Measurements from ENCODE around the gene SHMT2.

SHMT2 gene

DNA sequence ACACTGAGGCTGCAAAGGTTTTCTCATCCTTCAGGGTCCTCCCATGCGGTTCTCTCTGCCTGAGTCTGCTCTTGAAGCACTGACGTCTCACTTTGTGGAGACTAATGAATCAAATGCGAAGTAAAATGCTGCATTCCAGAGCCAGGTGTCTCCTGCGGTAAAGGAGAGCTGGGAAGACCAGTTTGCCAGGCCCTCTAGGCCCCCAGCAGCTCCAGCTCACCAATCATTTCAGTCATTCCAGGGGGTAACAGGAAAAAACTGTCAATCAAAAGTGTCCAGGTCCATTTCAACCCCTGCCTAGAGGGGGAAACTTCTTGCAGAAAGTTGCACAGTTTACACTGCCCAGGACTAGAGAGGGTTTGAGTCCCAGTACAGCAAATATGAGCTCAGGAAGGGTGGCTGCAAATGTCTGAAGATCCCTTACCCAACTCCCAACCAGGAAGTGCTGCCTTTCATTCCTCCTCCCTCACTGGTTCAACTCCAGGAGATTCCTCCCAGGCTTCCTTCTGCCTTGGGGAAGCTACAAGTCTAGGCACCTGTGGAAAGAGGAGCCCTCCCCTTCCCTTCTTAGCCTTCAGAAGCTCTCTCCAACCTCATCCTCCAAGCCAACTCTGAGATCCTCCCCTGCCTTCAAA, 15.6 kb upstream of the SHMT2 start:
- DNase-seq (ENCODE audit: low read depth, low spot score), result no peak

DNA sequence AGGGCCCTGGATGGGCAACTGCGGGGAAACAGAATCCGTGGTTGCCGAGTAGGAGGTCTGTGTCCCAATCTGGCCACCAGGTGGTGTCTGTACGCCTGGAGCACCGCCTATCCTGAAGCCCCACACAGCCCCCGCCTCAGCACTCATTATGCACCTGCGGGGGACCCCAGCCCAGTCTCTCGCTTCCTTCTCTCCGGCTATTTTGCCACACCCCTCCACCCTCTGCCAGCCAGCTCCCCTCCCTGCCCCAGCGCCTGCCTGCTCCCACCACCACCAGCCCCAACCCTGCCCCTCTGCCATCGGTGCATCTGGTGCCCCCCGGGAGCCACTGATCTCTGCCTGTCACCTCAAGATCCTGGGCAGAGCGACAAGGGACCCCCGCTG, 15.1 kb upstream of the SHMT2 start:
- DNase-seq (ENCODE audit: low read depth, low spot score), result no peak

DNA sequence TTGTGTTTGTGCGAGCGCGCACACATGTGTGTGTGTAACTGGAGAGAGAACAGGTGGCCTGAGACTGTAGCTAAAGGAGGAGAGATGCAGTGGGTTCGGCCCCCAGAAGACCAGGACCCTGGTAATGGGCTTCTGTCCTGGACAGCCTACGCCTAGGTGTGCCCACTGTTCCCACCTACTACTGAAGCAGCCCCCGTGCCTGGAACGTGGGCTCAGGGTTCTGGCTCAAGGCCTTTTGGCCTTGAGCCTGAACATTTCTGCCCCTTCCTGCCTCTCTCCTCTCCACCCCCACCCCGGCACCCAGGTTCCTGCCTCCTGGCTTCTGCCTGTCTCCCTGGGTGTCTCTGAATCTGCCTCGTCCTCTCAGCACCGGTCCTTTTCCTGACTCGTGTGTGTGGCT, 14.4 kb upstream of the SHMT2 start:
- DNase-seq (ENCODE audit: low read depth, low spot score), result no peak

DNA sequence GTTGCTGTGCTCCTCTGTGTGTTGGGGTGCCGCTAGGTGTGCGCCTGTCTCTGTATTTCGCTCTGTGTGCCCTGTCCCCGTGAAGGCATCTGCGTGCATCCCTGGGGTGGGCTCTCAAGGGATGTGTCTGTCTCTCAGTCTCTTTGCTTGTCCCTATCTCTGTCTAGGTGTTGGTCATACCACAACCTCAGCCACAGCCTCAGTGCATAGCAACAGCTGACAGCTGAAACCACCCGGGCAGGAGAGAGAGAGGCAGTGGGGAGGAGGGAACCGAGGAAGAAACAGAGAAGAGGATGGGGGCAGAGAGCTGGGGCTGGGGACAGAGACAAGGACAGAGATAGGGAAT, 13.9 kb upstream of the SHMT2 start:
- DNase-seq (ENCODE audit: low read depth, low spot score), result no peak

DNA sequence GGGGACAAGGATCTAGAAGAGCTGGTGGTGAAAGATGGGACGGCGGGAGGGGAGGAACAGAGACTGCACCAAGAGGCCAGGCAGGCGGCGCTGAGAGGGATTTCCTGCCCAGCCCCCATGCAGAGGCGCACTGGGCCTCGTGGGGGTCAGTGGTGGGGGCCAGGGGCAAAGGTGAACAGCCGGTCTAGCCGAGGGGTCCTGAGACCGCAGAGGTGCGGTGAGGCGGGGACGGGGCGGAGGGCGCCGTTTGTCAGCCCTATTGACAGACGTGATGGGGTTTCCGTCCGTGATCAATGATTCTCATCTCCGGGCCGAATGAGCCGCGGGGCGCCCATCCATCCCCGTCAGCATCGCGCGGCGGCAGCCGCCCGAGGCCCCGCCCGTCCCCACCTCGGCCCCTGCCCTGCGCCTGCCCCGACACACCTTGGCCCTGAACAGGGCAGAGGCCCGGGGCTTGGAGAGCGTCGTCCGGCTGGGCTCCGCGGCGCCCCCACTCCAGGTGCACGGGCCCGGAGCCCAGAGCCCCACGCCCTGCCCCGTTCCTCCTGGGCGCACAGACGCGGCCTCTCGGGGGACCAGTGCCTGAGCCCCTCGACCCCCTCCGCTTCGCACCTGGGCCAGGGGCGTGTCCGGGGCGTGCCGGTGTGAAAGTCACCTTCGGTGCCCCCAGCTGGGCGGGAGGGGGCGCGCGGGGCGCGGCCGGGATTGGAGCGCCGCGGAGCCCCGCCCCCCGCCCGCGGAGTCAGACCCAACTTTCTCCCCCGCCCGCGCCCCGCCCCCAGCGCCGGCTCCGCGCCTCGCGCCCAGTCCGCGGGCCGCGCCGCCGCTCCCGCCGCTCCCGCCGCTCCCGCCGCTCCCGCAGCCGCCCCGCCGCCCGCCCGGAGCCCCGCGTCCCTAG, 13.2 kb upstream of the SHMT2 start, which contains the start of gene NXPH4:
Gene NXPH4 (plus strand): TSS at position 781 of the 898 bp plus-strand sequence. CDS start 176 bp downstream, outside the sequence.
- DNase-seq (ENCODE audit: low read depth, low spot score), result no peak

DNA sequence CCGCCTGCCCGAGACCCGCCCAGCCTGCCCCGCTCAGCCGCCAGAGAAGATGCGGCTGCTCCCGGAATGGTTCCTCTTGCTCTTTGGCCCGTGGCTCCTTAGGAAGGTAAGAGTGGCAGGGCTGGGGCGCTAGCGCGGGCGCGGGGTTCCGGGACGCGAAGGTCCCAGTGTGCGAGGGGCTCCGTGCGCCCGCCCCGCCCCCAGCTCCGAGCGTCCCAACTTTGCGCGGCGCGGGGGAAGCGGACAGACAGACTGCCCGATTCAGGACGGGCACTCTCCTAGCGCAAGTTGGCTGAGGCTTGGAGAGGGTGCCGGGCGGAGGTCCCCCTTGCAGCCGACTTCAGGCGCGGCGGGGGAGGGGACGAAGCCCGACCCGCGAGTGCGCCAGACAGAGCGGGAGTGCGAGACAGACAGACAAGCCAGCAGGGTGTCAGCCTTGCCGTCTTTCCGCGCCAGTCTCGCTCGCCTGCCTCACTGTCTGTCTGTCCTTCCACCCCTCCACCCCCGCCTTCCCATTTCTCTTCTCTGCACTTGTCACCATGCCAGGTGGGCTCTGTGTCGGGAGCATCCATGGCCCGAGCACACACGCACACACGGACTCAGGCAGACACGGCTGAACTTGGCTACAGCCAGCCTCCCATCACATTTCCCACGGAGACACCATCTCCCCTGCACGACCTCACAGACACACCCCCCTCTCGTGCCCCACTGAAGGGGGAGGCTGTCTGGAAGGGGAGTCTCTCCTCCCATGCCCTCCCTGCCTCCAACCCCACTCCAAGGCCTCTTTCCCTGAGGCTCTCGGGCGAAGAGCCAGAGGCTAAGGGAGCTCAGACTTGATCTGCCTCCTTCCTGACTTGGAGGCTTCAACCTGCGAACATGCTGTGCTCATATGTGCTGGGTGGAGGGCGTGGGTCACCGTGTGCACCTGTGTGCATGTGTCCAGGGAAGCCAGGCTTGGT, 12.3 kb upstream of the SHMT2 start:
- DNase-seq (ENCODE audit: low read depth, low spot score), result no peak

DNA sequence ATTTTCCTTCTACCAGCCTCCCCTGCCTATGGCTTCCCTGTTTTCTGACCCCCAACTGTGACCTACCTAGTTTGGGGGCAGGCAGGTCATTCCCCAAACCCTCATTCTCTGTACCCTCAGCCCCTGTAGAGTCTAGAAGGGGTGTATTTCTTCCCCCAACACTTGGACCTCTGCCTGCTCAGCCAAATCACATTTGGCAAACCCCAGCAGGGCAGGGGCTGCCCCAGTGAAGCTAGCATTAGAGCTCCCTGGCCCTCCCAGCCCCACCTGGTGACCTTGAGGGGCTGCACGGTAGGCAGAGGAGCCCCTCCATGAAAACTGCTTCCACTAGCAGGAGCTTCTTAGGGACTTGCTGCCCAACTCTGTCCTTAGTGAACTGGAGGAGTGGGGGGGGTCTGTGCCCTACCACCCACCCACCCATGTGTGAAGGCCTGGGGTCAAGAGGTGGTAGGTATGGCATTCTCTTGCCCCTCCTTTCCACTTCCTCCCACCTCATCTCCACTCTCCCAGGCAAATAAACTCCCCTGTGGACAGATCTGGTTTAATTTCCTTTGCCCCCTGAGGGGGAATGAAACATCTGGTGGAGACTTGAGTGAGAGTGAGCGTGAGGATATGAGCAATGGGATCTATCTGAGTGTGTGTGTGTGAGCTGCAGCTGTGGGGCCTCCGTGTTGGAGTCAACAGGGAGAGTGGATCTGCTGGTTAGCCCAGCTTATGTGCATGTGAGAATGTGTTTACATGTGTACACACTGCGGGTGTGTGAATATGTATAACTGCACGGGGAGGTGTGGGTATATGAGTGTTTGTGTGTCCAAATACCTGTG, 11.3 kb upstream of the SHMT2 start:
- DNase-seq (ENCODE audit: low read depth, low spot score), result no peak

DNA sequence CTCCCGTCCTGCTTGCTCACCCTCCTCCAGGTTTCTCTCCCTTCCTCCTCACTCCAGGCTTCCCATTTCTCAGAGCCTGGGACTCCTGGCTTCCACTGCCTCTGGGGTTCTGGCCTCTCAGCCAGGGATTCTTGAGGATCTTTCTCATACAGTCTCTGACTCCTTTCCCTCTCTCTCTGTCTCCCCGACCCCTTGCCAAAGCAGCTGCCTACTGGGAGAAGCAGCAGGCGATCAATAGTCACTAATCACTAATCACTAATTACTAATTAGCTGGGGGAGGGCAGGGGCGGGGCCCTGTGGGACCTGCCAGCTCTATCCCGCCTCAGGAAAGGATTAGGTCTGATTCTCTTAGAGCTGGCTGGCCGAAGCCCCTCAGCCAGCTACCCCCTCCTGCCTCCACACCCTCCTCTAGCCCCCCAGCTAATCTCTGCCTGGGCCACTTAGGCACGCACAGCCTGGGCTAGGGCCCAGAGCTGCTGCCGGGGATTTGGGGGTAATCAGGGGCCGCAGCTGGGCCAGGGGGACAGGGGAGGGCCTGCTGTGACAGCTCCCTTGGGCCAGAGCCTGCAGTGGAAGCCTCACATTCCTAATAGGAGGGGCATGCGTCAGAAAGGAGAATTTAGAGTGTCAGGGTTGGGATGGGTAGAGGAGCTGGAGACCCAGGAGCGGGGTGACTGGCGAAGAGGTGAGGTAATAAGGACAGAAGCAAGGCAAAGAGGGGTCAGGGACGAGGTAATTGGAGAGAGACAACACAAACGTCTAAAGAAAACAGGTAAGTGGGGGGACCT, 10.1 kb upstream of the SHMT2 start:
- no peak for DNase-seq (ENCODE audit: low read depth, low spot score)

DNA sequence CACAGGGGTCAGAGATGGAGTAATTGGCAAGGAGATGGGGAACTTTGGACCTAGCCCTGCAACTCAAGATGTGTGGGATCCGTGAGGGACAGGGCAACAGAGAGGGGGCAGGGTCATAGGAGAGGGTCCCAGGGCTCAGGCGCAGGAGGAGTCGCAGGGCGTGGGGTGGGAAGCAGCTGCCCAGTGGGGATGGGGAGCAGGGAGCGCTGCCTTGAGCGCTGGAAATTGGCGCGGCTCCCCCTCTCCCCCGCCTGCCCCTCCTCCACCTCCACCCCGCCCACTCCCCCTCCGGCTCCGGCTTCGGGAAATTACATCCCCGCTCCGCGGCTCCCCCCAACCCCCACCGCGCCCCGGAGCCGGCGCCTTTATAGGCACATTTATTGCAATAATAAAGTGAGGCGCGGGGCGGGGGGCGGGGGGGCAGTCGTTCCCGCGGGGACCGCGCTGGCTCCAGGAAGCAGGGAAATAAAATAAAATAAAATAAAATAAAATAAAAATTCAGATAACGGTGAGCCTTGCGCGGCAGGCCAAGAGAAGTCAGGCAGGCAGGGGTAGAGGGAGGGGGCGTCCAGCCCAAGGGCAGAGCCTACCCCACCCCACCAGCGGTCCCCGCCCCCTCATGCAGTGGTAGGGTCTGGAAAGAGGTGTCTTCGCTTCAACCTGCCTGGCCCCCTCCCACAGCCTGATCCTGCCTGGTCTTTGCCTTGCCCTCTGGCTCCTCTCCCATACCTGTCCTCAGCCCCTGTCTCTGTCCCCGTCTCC, 9.3 kb upstream of the SHMT2 start:
- DNase-seq (ENCODE audit: low read depth, low spot score), result no peak

DNA sequence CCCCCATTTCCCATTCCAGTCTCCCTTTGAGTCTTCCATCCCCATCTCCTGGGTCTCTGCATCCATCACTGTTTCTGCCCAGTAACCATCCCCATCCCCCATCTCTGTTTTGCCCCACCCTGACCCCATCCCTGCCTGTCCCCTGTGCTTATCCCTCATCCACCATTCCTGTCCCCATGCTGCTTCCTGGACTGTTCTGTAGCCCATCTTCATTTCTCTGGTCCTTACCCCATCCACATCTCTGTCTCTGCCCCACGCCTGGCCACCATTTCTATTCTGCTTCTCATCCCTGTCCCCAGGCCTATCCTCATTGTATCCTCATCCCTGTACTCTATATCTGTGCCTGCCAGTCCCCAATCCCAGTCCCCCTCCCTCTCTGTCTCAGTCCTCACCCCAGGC, 8.7 kb upstream of the SHMT2 start:
- no peak for DNase-seq (ENCODE audit: low read depth, low spot score)

DNA sequence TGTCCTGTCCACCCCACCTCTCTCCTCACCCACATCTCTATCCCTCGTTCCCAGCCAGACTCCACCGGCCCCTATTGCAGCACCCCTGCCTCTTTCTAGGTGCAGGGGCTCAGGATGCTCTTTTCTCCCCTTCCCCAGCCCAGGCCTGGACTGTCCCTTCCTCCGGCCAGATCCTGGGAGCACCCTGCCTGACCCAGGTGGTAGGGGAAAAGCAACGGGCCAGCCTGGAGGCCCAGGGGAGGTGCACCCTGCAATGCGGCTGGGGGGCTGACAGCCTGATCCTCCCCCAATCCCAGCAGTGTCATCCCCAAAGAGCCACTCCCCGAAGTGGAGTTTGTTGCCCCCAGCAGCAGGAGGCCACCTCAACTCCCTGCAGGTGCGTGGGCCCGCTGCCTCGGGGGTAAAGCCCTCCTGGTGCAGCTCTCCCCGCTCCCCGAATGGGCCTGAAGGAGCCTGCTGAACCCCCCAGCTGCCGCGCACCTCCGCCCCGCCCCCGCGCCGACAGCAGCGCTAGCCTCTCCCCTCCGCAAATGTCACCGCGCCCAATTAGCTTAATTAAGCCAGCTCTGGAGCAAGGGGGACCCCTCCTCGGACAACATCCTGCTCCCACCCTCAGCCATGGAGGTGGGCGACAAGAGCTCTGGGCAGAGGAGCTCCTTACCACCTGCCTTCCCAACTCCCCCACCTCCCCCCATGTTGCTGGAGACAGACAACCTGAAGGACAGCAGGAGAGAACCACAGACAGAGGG, 8.2 kb upstream of the SHMT2 start:
- no peak for DNase-seq (ENCODE audit: low read depth, low spot score)

DNA sequence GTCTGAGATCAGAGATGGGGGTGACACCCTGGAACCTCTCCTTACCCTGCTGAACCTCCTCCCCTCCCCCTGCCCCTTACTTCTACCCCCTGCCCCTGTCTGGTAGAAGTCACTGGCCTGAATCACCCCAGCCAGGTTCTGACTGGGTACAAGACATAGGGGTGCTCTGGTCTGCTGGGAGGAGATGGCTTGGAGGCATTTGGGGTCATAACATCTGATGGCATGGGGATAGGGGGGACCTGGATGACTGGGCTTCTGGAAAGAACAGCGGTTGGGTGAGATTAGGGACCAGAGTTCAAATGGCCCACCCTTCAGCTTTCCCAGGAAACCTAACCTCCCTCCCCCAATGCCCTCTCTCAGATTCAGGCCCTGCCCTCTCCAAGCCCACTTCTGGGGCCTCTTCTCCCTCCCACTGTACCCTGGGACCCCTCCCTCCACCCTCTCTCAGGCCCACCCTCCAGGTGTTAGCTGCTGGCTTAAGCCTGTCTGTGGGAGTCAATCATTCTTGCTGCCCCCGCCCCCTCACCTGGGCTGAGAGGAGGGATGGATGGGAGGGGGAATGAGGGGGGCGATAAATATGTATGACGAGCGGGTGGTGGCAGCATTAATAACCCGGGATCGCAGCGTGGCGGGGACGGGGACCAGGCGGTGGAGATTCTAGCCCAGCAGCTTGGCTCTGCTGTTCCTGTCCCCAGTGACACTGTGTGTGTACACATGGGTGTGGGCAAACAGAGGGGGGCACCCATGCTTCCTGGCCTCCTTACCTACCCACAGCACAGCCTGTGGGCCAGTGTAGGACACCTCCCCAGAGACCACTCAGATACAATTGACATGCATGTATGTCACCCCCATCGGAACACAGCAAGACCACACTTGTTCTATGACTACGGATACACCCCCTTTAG, 7.0 kb upstream of the SHMT2 start:
- DNase-seq (ENCODE audit: low read depth, low spot score), result no peak

DNA sequence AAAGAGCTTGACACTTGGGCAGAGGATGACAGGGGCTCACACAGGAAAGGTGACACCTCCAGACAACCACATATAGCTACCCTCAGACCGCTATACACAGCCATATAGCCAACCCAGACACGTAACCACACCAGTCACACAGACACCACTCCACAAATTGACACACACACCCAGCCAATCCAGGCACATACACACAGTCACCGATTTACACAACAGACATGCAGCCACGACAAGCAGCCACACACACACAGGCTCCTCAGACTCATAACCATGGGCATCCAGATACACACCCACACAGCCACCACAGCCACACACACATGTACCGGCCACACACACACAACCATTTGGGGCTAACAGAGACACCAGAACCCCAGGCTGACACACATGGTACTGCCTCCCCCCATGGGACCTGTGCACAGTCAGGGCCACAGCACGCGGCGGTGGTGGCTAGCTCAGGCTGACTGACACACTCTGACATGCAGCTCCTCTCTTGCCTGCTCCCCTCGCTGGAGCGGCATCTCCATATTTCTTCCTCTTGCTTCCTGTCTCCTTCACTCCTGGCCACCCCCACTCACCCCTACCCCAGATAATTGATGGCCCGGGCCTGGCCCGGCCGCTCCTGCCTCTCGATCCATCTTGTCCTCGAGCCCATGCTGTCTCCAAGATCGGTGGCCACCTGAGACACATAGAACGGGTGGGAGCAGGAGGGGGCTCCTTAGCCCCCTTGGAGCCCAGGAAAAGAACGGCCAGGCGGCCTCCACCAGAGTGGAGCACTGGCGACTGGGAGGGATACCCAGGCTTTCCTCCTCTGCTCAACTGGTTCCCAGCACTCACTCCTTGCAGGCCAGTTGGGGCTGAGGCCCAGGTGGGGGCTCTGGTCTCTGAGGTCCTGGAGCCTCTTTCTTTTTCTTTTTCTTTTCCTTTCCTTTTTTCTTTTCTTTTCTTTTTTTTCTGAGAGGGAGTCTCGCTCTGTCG, 6.0 kb upstream of the SHMT2 start:
- DNase-seq (ENCODE audit: low read depth, low spot score), result no peak

DNA sequence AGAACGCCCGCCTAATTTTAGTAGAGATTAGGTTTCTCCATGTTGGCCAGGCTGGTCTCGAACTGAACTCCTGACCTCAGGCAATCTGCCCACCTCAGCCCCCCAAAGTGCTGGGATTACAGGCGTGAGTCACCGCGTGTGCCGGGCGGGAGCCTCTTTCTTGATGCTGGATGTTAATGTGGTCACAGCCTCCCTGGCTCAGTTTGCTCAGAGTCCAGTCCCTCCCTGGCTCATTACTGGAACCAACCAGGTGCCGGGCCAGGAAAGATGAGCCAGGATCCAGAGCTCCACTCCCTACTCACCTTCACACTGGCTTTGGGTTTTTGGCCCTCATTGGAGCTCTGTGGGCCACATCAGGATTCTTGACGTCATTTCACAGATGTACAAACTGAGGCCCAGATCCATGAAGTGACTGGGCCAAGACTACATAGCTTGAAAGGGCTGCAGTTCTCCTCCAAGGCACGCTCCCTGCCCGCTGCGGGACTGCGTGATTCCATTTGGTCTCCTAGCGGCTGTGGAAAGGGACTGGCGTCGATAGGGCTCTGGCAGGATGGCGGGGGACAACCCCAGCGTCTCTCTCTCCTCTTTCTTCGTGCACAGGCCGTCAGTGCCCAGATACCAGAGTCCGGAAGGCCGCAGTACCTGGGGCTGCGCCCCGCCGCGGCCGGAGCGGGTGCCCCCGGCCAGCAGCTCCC, 5.1 kb upstream of the SHMT2 start:
- no peak for DNase-seq (ENCODE audit: low read depth, low spot score)

DNA sequence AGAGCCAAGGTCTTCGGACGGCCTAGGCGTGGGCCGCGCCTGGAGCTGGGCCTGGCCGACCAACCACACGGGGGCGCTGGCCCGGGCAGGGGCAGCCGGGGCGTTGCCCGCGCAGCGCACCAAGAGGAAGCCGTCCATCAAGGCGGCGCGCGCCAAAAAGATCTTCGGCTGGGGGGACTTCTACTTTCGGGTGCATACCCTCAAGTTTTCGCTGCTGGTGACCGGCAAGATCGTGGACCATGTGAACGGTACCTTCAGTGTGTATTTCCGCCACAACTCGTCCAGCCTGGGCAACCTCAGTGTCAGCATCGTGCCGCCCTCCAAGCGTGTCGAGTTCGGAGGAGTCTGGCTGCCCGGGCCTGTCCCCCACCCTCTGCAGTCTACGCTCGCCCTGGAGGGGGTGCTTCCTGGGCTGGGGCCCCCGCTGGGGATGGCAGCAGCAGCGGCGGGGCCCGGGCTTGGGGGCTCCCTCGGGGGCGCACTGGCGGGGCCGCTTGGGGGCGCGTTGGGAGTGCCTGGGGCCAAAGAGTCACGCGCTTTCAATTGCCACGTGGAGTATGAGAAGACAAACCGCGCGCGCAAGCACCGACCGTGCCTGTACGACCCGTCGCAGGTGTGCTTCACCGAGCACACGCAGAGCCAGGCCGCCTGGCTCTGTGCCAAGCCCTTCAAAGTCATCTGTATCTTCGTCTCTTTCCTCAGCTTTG, 4.4 kb upstream of the SHMT2 start:
- no peak for DNase-seq (ENCODE audit: low read depth, low spot score)
